ENCODE results near the gene CMIP. TPM values are rescaled to one million over a fixed set of nuclear protein-coding genes. Genes with fewer than 3 reads are reported as not detected.

CMIP gene
- polyA plus RNA-seq, 1 experiment: 2.7 TPM

DNA sequence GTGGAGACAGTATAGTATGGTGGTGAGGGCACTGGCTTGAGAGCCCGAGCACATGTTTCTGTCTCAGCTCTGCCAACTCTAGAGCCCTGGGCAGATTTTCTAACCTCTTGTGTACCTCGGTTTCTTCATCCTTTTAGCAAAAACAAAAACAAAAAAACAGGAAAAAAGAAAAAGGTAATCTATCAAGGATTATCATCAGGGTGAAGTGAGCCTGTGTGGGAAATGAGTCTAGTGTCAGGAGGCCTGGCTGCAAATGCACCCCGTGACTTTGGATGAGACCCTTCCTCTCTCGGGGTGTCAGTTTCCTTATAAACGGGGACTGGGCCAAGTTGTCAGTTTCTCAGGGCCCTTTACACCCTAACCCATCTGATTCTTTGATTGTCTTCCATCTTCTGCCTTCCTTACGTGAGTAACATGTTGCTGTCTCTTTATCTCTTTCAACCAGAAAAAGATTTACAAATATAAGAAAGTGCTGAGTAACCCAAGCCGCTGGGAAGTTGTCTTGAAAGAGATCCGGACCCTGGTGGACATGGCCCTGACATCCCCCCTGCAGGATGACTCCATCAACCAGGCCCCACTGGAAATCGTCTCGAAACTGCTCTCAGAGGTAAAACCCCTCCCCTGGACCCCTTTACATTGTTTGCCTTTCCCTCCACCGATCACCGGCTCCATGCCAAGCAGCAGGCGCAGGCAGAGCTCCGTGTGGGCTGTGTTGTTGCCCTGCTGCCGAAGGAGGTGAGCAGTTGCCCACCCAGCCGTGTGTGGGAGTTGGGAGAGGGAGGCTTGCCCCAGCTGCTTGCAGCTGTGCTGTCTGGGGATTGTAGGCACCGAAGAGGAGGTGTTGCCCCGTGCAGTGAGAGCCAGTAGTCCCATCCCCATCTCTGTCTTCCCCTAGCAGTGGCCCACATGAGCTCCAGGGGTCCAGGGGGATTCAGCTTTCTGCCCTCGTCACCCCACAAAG, 207.4 kb downstream of the CMIP start:
- TF ChIP-seq, protein P1, sequence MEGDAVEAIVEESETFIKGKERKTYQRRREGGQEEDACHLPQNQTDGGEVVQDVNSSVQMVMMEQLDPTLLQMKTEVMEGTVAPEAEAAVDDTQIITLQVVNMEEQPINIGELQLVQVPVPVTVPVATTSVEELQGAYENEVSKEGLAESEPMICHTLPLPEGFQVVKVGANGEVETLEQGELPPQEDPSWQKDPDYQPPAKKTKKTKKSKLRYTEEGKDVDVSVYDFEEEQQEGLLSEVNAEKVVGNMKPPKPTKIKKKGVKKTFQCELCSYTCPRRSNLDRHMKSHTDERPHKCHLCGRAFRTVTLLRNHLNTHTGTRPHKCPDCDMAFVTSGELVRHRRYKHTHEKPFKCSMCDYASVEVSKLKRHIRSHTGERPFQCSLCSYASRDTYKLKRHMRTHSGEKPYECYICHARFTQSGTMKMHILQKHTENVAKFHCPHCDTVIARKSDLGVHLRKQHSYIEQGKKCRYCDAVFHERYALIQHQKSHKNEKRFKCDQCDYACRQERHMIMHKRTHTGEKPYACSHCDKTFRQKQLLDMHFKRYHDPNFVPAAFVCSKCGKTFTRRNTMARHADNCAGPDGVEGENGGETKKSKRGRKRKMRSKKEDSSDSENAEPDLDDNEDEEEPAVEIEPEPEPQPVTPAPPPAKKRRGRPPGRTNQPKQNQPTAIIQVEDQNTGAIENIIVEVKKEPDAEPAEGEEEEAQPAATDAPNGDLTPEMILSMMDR (IDR thresholded peaks at IDR 0.05; ENCODE audit: low read depth, low read length): no peak
- Histone ChIP-seq H3K4me3 (ENCODE audit: low read depth, low read length) (no peak overlapping the region), H3K27ac (ENCODE audit: low read depth, low read length) (no peak overlapping the region), H3K9me3 (ENCODE audit: control insufficient read depth, insufficient read depth, low read length) (peaks cover 4% of the 10 kb centered on the region; the same call in 1 of the 2 replicates), H3K27me3 (ENCODE audit: control insufficient read depth, insufficient read depth, low read length) (no peaks in the 10 kb centered on the region)
- CTCF ChIA-PET: interaction anchor here (0.6 to 0.9 kb wide), 2 partner anchors 78 to 276 kb away, joined by 3 read pairs; no protein-coding TSS in a partner anchor
- POLR2A ChIA-PET: no interaction called here
- no peak for DNase-seq (ENCODE audit: low read depth, low spot score)

DNA sequence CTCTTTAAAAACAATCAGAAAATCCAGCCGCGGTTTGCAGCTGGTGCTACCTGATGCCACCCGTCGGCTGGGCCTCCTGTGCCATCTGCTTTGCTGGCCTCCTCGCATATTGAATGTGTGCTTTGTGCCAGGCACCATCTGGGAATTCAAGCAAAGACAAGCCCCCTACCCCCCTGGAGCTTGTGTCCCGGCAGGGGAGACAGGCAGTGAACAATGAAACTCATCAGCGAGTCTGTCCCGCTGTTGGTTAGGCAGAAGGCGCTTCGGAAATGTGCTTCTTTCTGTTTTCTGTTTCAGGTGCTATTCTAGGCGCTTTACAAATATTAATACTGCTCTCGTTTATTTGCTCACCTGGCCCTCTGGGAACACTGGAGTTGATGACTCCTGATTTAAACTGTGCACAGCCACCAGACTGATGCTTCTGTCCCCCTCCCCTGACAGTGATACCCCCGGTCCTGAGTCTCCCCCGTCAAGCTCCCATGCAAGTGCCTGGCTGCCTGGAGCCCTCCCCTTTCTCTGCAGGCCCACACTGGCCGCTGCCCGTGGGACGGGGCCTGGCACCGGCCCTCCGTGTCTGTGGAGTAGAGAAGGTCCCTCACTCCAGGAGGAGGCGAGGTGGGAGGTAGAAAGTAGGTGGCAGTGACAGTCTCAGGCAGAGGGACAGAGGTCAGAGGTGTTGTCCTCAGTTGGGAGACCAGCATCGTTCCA, 208.3 kb downstream of the CMIP start:
- no peaks in the 10 kb centered on the region for H3K9me3 ChIP-seq (ENCODE audit: control insufficient read depth, insufficient read depth, low read length)
- TF ChIP-seq, protein P1 (IDR thresholded peaks at IDR 0.05; ENCODE audit: low read depth, low read length): no peak
- H3K4me3 ChIP-seq (ENCODE audit: low read depth, low read length): no peak overlapping the region
- H3K27ac ChIP-seq (ENCODE audit: low read depth, low read length): no peak overlapping the region
- no peak for DNase-seq (ENCODE audit: low read depth, low spot score)
- ChIA-PET POLR2A (no interaction called here), CTCF (no interaction called here)
- no peaks in the 10 kb centered on the region for H3K27me3 ChIP-seq (ENCODE audit: control insufficient read depth, insufficient read depth, low read length)

DNA sequence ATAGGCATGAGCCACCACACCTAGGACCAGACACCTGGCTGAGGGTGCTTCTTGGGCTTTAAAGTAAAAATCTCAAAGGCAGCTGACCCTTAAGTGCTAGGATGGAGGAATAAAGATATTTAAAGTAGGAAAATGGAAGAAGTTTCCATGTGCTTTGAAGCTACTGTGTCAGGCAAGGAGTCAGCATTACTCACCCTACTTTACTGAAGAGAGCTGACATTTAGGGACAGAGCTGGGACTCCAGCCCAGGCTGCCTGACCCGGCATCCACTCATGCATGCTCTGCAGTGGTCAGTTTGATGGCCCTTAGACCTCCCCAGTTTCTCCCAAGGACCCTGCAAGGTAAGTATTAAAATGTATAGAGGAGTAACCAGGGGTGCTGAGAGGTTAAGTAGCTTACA, 209.7 kb downstream of the CMIP start:
- no peak for DNase-seq (ENCODE audit: low read depth, low spot score)
- TF ChIP-seq, protein P1 (IDR thresholded peaks at IDR 0.05; ENCODE audit: low read depth, low read length): no peak
- Histone ChIP-seq H3K4me3 (ENCODE audit: low read depth, low read length) (no peak overlapping the region), H3K27ac (ENCODE audit: low read depth, low read length) (no peak overlapping the region), H3K9me3 (ENCODE audit: control insufficient read depth, insufficient read depth, low read length) (no peaks in the 10 kb centered on the region), H3K27me3 (ENCODE audit: control insufficient read depth, insufficient read depth, low read length) (no peaks in the 10 kb centered on the region)
- ChIA-PET POLR2A (no interaction called here), CTCF (interaction anchor here (0.6 to 1.1 kb wide), 3 partner anchors 38 to 47 kb away, joined by 3 read pairs; no protein-coding TSS in a partner anchor)

DNA sequence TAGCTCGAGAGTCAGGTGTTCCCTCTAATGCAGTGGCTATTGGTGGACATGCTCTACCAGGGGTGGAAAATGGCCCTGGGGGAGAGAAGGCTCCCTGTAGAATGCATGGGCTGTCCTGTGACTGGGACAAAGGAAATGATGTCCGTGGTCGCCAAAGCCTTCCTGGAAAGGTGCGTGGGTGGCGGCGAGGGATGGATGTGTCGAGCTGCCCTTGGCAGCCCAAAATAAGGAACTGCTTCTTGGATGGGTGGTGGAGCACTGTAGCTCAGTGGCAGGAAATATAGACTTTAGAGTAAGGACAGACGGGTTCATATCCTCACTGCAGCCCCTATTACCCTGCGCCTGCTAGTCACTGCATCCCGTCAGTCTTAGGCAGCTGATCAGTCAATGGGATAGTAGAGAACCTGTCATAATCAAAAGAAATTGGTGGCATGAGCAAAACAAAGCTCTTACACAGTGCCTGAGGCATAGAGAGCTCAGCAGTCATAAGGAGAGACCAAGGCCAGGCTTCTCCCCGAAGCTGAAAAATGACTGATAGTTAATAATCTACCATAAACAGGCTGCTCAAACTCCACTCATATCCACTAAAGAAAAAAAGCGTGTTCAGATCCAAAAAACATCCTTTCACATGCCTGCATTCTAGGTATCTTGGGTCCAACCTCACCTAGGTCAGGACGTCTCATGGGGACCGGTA, 211.0 kb downstream of the CMIP start:
- Histone ChIP-seq H3K27me3 (ENCODE audit: control insufficient read depth, insufficient read depth, low read length) (no peaks in the 10 kb centered on the region), H3K9me3 (ENCODE audit: control insufficient read depth, insufficient read depth, low read length) (no peaks in the 10 kb centered on the region), H3K27ac (ENCODE audit: low read depth, low read length) (no peak overlapping the region), H3K4me3 (ENCODE audit: low read depth, low read length) (no peak overlapping the region)
- ChIA-PET POLR2A (no interaction called here), CTCF (no interaction called here)
- DNase-seq (ENCODE audit: low read depth, low spot score): no peak
- TF ChIP-seq, protein P1 (IDR thresholded peaks at IDR 0.05; ENCODE audit: low read depth, low read length): no peak
